ENCODE measurements around the gene SYNJ1.

DNA sequence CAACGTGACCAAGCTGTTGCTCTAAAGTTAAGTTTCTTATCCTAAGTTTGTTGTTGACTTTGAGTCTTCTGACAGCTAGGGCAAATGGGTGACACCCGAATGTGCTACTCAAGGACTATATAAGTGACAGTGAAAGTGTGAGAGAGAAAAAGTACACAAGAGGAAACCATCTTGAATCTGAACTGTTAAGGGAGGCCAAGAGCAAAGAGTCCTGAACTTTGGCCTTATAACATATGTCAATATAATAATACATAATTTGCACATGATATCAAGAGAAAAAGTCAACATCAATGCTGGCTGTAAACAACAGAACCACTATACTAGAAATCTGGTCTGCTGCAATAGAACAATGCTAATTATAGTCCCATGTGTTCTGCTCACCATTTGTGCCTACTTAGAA lies 29.5 kb downstream of the SYNJ1 start:
- TF ChIP-seq, protein P1, sequence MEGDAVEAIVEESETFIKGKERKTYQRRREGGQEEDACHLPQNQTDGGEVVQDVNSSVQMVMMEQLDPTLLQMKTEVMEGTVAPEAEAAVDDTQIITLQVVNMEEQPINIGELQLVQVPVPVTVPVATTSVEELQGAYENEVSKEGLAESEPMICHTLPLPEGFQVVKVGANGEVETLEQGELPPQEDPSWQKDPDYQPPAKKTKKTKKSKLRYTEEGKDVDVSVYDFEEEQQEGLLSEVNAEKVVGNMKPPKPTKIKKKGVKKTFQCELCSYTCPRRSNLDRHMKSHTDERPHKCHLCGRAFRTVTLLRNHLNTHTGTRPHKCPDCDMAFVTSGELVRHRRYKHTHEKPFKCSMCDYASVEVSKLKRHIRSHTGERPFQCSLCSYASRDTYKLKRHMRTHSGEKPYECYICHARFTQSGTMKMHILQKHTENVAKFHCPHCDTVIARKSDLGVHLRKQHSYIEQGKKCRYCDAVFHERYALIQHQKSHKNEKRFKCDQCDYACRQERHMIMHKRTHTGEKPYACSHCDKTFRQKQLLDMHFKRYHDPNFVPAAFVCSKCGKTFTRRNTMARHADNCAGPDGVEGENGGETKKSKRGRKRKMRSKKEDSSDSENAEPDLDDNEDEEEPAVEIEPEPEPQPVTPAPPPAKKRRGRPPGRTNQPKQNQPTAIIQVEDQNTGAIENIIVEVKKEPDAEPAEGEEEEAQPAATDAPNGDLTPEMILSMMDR (IDR thresholded peaks at IDR 0.05), result no peak
- no peak for TF ChIP-seq POLR2A (IDR thresholded peaks at IDR 0.05)
